Measurements from ENCODE around the gene KIF17. TPM values are rescaled to one million over a fixed set of nuclear protein-coding genes. Genes with fewer than 3 reads are reported as not detected.

The KIF17 gene
- total RNA-seq, 1 experiment from 2014 or later = 2.4 TPM

DNA sequence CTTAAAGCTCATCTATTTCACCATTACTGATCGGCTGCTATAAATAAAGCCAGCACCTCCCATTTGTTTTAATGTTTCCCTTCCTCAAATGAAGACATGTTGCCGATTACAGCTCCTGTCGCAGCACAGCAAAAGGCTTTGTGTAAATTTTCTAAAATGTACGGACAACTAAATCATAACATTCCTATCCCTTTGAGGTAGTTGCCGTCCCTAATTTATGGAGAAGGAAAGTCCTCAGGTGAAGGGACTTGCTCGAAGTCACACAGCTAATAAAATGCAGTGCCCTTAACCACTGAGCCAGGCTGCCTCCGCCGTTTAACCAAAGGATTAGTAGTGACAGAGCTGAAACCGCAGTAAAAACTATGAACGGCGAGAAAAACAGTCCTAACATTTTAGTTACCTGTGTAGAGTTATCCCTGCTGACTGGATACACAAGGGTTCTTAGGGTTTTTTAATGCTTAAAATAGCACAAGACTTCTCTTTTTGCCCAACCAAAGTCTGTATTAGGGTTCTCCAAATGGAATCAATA lies 83.7 kb downstream of the KIF17 start:
- peak overlapping the region; percentile 89 for H2AFZ ChIP-seq (ENCODE audit: low read depth, low read length, poor library complexity, severe bottlenecking)
- H4K20me1 ChIP-seq (ENCODE audit: insufficient read depth) = no peaks in the 10 kb centered on the region
- H3K79me2 ChIP-seq (ENCODE audit: insufficient read depth, low read length) = no peaks in the 10 kb centered on the region
- TSS peak; percentile 82 for BruUV-seq (replicated peaks)
- DNase-seq (ENCODE audit: low read depth, low spot score) (no peak), ATAC-seq (peak; percentile 25)
- RAD21 ChIA-PET (ENCODE audit: low non-redundant PET in 1 of 2, low total read pairs in 2 of 2, uncharacterized antibody in 2 of 2, unreplicated experiment in 2 of 2) = interaction anchor here (0.6 to 2.9 kb wide), 6 partner anchors 20 to 111 kb away, joined by 3 to 23 read pairs (median 4); no protein-coding TSS in a partner anchor
- H3K4me2 ChIP-seq (ENCODE audit: low read length) = peak overlapping the region; percentile 82
- CTCF ChIA-PET = interaction anchor here (0.7 to 5.6 kb wide), 17 partner anchors 12 to 561 kb away, joined by 3 to 74 read pairs (median 4); partner anchors contain the start of genes CDA, DDOST and MUL1
- H3K9me2 ChIP-seq (ENCODE audit: insufficient read depth) = no peaks in the 10 kb centered on the region
- intact Hi-C loops (cut with micrococcal nuclease) = loop anchor here (5.0 to 10.0 kb wide), 2 partner anchors 202 to 419 kb away; no protein-coding TSS in a partner anchor
- no peaks in the 10 kb centered on the region for H3K36me3 ChIP-seq (ENCODE audit: control insufficient read depth in 1 of 2, insufficient read depth in 2 of 2, low read length in 2 of 2)
- POLR2A ChIA-PET = interaction anchor here (0.9 to 2.3 kb wide), 6 partner anchors 12 to 110 kb away, joined by 3 to 10 read pairs (median 5); no protein-coding TSS in a partner anchor
- peak overlapping the region; percentile 54 for H3K9ac ChIP-seq (ENCODE audit: low read length)
- no peaks in the 10 kb centered on the region for H3K27me3 ChIP-seq (ENCODE audit: insufficient read depth, low read length)
- peaks cover 8 to 22% of the 10 kb centered on the region in 2 experiments for H3K4me1 ChIP-seq (ENCODE audit: control insufficient read depth in 1 of 2, insufficient read depth in 2 of 2, low read length in 2 of 2)
- TF ChIP-seq JUND (IDR thresholded peaks at IDR 0.05) = peak; percentile 29; the same call in 1 of the 2 replicates
- no peak for TF ChIP-seq CBX3 (IDR thresholded peaks at IDR 0.05; ENCODE audit: low read depth)
- TF ChIP-seq, protein P1, sequence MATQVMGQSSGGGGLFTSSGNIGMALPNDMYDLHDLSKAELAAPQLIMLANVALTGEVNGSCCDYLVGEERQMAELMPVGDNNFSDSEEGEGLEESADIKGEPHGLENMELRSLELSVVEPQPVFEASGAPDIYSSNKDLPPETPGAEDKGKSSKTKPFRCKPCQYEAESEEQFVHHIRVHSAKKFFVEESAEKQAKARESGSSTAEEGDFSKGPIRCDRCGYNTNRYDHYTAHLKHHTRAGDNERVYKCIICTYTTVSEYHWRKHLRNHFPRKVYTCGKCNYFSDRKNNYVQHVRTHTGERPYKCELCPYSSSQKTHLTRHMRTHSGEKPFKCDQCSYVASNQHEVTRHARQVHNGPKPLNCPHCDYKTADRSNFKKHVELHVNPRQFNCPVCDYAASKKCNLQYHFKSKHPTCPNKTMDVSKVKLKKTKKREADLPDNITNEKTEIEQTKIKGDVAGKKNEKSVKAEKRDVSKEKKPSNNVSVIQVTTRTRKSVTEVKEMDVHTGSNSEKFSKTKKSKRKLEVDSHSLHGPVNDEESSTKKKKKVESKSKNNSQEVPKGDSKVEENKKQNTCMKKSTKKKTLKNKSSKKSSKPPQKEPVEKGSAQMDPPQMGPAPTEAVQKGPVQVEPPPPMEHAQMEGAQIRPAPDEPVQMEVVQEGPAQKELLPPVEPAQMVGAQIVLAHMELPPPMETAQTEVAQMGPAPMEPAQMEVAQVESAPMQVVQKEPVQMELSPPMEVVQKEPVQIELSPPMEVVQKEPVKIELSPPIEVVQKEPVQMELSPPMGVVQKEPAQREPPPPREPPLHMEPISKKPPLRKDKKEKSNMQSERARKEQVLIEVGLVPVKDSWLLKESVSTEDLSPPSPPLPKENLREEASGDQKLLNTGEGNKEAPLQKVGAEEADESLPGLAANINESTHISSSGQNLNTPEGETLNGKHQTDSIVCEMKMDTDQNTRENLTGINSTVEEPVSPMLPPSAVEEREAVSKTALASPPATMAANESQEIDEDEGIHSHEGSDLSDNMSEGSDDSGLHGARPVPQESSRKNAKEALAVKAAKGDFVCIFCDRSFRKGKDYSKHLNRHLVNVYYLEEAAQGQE (IDR thresholded peaks at IDR 0.05; ENCODE audit: low read depth) = no peak
- TF ChIP-seq EZH2 (IDR thresholded peaks at IDR 0.05) = no peak
- no peak for TF ChIP-seq SRF (IDR thresholded peaks at IDR 0.05; ENCODE audit: low read depth)
- no peak for TF ChIP-seq EZH2phosphoT487 (IDR thresholded peaks at IDR 0.05; ENCODE audit: borderline replicate concordance)
- no peak for TF ChIP-seq POLR2AphosphoS5 (IDR thresholded peaks at IDR 0.05; ENCODE audit: low read depth, low read length)
- H3K27ac ChIP-seq (ENCODE audit: low read depth, low read length) = peak overlapping the region; percentile 42
- peak overlapping the region; percentile 60 to 61 for H3K4me3 ChIP-seq (replicated peaks in 1 of 2; ENCODE audit: low read depth in 1 of 2, low read length in 2 of 2)
- H3K9me3 ChIP-seq (ENCODE audit: control insufficient read depth in 1 of 2, insufficient read depth in 1 of 2, low read depth in 1 of 2, low read length in 2 of 2) = no peaks in the 10 kb centered on the region; a peak in 1 of 4 replicates

Data from HCT116 (cell line).